Measurements from ENCODE around the gene RCN2.

The RCN2 gene

DNA sequence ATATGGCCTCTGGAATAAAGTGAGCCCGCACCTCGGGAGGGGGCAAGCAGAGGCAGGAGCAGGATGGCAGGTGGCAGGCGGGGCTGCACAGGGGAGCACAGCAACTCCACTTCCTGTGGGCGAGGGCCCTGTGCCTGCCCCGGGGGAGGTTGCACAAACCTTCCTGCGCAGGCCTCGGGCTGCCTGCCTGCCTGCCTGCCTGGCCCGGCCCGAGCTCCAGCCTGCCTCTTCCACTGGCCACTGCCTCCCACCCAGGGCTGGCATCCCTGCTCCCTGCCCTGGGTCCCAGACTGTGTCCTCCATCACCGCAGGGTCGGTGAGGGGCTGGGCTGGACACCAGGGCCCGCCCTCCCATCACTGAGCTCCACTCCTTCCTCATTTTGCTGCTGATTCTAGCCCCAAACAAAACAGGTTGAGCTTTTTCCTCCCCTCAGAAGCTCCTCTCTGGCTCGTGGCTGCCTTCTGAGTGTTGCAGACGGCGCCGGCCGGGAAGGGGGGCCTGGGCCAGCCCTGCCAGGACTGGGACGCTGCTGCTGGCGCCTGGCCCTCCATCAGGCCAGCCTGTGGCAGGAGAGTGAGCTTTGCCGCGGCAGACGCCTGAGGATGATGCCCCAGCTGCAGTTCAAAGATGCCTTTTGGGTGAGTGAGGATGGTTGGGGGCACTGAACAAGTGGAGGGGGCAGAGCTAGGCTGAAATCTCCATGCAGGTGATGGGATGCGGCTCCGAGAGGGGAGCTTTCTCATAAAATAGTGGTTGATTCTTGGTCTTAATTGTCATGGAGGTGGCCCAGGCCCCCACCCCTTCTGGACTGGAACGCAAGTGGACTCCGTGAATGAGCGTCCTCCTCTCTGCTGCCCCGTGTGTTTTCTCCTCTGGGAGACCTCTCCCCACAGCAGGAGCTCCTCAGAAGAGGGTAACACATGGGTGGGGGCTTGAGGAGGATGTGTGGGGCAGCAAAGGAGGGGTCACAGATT, 63.7 kb downstream of the RCN2 start, which contains the start of gene PSTPIP1:
Gene PSTPIP1 (plus strand): TSS at position 156 of the 975 bp plus-strand sequence. CDS start 448 bp downstream, at position 604.
- DNase-seq = no peak

- DNase-seq = no peak
Measured at GRCh38 chr15:76996076-76996525, 64.6 kb downstream of the RCN2 start.

- no peak for DNase-seq
Measured at GRCh38 chr15:76996526-76997401, 65.2 kb downstream of the RCN2 start.

DNA sequence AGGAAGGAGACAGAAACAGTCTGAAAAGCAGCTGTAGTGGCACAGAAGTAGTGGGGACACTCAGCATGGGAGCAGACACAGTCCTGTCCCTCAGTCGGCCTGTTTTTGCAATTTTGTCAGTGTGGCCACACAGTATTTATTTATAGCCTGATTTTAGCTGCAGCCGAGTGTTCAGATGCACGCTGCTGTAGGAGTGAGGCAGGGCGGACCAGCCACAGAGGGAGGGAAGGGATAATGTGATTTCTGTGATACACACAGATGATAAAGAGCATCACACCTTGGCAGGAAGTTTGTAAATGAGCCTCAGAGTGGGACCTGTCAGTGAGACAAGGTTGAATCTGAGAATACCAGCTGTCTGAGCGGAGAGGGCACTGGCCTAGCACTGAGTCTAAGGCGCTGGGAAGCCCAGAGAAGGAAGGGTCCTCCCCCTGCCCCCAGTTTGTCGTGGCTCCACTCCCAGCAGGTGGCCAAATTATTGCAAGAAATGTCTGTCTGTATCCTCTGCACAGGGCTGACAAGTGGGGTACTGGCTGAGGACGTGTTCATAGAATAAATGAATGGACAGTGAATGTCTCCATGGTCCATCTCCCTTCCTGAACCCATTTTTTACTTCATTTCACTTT, 67.2 kb downstream of the RCN2 start:
- DNase-seq = no peak

- no peak for DNase-seq
Measured at GRCh38 chr15:76999996-77000395, 68.4 kb downstream of the RCN2 start.

DNA sequence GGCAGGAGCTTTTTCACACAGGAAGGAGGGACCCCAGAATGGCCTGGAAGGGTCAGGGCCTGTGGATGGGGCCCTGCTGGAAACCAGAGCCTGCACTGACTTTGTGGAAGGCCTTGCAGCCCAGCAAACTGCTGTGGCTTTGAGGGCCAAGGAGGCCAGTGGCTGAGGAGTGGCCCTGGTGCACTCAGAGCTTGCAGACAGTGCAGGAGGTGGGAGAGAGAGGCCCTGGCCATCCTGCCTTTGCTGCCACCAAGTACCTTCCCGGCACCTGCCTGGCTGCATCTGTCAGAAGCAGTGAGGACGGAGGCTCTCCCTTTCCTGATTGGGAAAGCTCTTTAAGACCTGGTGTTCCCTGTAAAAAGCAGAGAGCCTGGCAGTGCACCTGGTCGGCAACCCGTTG, 69.8 kb downstream of the RCN2 start:
- DNase-seq = no peak

- no peak for DNase-seq
Measured at GRCh38 chr15:77001966-77002365, 70.4 kb downstream of the RCN2 start.

DNA sequence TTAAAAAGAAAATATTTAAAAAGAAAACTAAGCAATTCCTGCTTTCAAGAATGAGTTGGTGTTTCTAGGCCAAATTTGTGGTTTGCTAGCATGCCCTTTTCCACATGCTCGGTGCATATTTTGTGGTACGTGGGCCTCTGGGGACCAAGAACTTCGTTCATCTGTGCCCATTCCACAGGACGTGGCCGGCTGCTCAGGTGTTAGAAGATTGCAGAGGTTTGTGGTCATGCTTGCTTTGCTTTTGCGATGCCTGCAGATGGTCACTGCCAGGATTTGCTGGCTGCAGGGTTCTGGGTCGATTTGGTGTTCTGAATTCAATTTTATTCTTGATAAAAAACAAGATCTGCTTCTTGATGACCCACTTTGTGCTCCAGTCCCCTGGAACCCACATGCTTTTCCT, 70.9 kb downstream of the RCN2 start:
- no peak for DNase-seq

GRCh38 chr15:77002954-77003912, 71.7 kb downstream of the RCN2 start:
- DNase-seq = peak; percentile 16

Measured in NCI-H82 (cell line).